HepG2 (cell line): Measurements from ENCODE around the gene TP53TG5. TPM values are rescaled to one million over a fixed set of nuclear protein-coding genes. Genes with fewer than 3 reads are reported as not detected.

Source experiments
- ATF1 ChIP-seq: IDR thresholded peaks from 2 replicates; pipeline ENCODE4 v1.6.1; 2016; ENCODE audit warnings: mild to moderate bottlenecking, control low read depth
- CCDC6 ChIP-seq: sonication (generic); formaldehyde crosslinking; IDR thresholded peaks from 2 replicates; pipeline ENCODE4 v1.8.1; 2022; ENCODE audit warnings: mild to moderate bottlenecking, missing genetic modification reagents, moderate library complexity
- FOSL2 ChIP-seq: sonication (generic); formaldehyde crosslinking; IDR thresholded peaks from 2 replicates; pipeline ENCODE4 v1.4.0; 2020; ENCODE audit warnings: missing genetic modification reagents
- FOXA3 ChIP-seq: IDR thresholded peaks from 2 replicates; pipeline ENCODE4 v1.6.1; 2016; ENCODE audit warnings: missing genetic modification reagents, missing compliant biosample characterization
- JDP2 ChIP-seq: sonication (generic); formaldehyde crosslinking; IDR thresholded peaks from 2 replicates; pipeline ENCODE4 v1.8.1; 2022; ENCODE audit warnings: missing genetic modification reagents, borderline replicate concordance
- KMT2A ChIP-seq: sonication (generic); formaldehyde crosslinking; IDR thresholded peaks from 2 replicates; pipeline ENCODE4 v1.4.0; 2020; ENCODE audit warnings: missing genetic modification reagents
- PITX1 ChIP-seq: sonication (generic); formaldehyde crosslinking; IDR thresholded peaks from 2 replicates; pipeline ENCODE4 v1.5.1; 2020; ENCODE audit warnings: mild to moderate bottlenecking, missing genetic modification reagents
- SP4 ChIP-seq: sonication (generic); formaldehyde crosslinking; IDR thresholded peaks from 2 replicates; pipeline ENCODE4 v1.8.1; 2023; ENCODE audit warnings: mild to moderate bottlenecking, missing genetic modification reagents
- STAG1 ChIP-seq: sonication (generic); formaldehyde crosslinking; IDR thresholded peaks from 2 replicates; pipeline ENCODE4 v1.4.0; 2020; ENCODE audit warnings: missing genetic modification reagents
- TOE1 ChIP-seq: sonication (generic); formaldehyde crosslinking; IDR thresholded peaks from 2 replicates; pipeline ENCODE4 v1.4.0; 2020; ENCODE audit warnings: mild to moderate bottlenecking, missing genetic modification reagents
- ZNF138 ChIP-seq: sonication (generic); formaldehyde crosslinking; IDR thresholded peaks from 2 replicates; pipeline ENCODE4 v1.5.0; 2020; ENCODE audit warnings: mild to moderate bottlenecking, low read depth, missing genetic modification reagents
- ZNF205 ChIP-seq: IDR thresholded peaks from 2 replicates; pipeline ENCODE4 v1.6.1; 2018; ENCODE audit warnings: missing biosample characterization, missing genetic modification reagents
- ZNF230 ChIP-seq: sonication (generic); formaldehyde crosslinking; IDR thresholded peaks from 2 replicates; pipeline ENCODE4 v1.4.0; 2020; ENCODE audit warnings: mild to moderate bottlenecking, missing genetic modification reagents
- ZNF264 ChIP-seq: sonication (generic); formaldehyde crosslinking; IDR thresholded peaks from 2 replicates; pipeline ENCODE4 v1.4.0; 2020; ENCODE audit warnings: missing genetic modification reagents
- ZNF652 ChIP-seq: IDR thresholded peaks from 2 replicates; pipeline ENCODE4 v1.6.1; 2016; ENCODE audit warnings: low read depth, borderline replicate concordance
- ZNF724P ChIP-seq: sonication (generic); formaldehyde crosslinking; IDR thresholded peaks from 2 replicates; pipeline ENCODE4 v1.8.0; 2022; ENCODE audit warnings: missing genetic modification reagents, borderline replicate concordance
- ZNF792 ChIP-seq: IDR thresholded peaks from 2 replicates; pipeline ENCODE4 v1.6.1; 2016
- ZSCAN30 ChIP-seq: sonication (generic); formaldehyde crosslinking; IDR thresholded peaks from 2 replicates; pipeline ENCODE4 v1.5.0; 2020; ENCODE audit warnings: mild to moderate bottlenecking, missing genetic modification reagents
- polyA plus RNA-seq, 8 experiments: library from polyadenylated mRNA; depleted of rRNA in 3 of 8; stranded (reverse) in 7 of 8; unstranded in 1 of 8; fragments of >200 nt; fragmentation: Illumina TruSeq in 4 of 8; extraction: Trizol in 4 of 8; gene quantifications; 2 replicates each; pipeline versions ENCODE4 v1.2.1 to v1.2.3, GENCODE V29; 2011 to 2016; ENCODE audit warnings: low read depth in 4 of 8, missing spikeins in 1 of 8, mixed read lengths in 1 of 8; ENCODE audit not compliant: insufficient read depth in 1 of 8
- total RNA-seq, 5 experiments: library from RNA; depleted of rRNA; stranded (reverse); fragments of >200 nt; fragmentation: Illumina TruSeq; extraction: Trizol; gene quantifications; 2 replicates each; pipeline ENCODE4 v1.2.3, GENCODE V29; 2016; ENCODE audit warnings: low read depth in 1 of 5
- TF ChIP-seq, protein P1 (sequence below): sonication (generic); formaldehyde crosslinking; IDR thresholded peaks from 2 replicates; pipeline ENCODE4 v1.5.1; 2020; ENCODE audit warnings: mild to moderate bottlenecking, moderate library complexity, missing genetic modification reagents
- TF ChIP-seq, protein P2 (sequence below): sonication (generic); formaldehyde crosslinking; IDR thresholded peaks from 2 replicates; pipeline ENCODE4 v1.4.0; 2020; ENCODE audit warnings: missing genetic modification reagents
- TF ChIP-seq, protein P3 (sequence below): sonication (generic); formaldehyde crosslinking; IDR thresholded peaks from 2 replicates; pipeline ENCODE4 v1.8.0; 2022; ENCODE audit warnings: mild to moderate bottlenecking, missing genetic modification reagents, moderate library complexity
- TF ChIP-seq, protein P4 (sequence below): sonication (generic); formaldehyde crosslinking; IDR thresholded peaks from 2 replicates; pipeline ENCODE4 v1.8.0; 2022; ENCODE audit warnings: missing genetic modification reagents, low read depth, mild to moderate bottlenecking, borderline replicate concordance
- TF ChIP-seq, protein P5 (sequence below): IDR thresholded peaks from 2 replicates; pipeline ENCODE4 v1.6.1; 2016

Gene TP53TG5
- total and polyA plus RNA-seq, 2 of the 13 experiments (the other 11 are each of a cell fraction or from before 2014, with no cell fraction given): 0.11 TPM; not detected in 1

DNA sequence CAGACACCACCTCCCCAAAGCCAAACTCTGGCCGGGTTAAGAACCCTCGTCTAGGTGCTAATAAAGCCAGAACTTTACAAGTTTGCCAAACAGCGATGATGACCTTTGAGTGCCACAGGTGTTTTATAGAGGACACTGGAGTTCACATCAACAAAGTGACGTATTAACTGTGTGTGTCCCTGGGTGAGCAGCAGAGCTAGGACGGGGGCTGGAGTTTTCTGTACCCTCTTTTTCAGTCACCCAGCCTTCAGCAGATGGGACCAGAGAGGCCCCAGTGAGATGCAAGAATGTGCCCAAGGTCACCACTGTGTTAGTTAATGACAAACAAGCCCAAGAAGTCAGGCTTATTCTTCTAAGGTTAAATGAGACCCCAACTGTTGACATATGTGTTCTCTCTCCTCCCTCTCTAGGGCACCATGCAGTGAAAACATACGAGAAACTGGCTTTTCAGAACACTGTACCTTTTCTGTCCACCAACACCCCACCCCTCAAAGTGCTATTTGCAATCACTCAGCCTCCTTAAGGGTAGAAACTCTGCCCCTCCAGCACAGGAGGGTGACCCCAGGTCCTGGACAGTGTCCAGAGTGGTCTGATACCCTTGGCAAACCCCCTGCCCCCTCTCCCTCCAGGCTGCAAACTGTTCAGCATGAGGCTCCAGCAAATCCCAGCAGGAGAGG lies 35.1 kb downstream of the TP53TG5 start (continued):
- TF ChIP-seq, protein P1, sequence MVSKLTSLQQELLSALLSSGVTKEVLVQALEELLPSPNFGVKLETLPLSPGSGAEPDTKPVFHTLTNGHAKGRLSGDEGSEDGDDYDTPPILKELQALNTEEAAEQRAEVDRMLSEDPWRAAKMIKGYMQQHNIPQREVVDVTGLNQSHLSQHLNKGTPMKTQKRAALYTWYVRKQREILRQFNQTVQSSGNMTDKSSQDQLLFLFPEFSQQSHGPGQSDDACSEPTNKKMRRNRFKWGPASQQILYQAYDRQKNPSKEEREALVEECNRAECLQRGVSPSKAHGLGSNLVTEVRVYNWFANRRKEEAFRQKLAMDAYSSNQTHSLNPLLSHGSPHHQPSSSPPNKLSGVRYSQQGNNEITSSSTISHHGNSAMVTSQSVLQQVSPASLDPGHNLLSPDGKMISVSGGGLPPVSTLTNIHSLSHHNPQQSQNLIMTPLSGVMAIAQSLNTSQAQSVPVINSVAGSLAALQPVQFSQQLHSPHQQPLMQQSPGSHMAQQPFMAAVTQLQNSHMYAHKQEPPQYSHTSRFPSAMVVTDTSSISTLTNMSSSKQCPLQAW (CRISPR knock-in tag): peak; percentile 31; the same call in 1 of the 2 replicates
- no peak for TF ChIP-seq ATF1 (CRISPR knock-in tag)
- TF ChIP-seq, protein P2, sequence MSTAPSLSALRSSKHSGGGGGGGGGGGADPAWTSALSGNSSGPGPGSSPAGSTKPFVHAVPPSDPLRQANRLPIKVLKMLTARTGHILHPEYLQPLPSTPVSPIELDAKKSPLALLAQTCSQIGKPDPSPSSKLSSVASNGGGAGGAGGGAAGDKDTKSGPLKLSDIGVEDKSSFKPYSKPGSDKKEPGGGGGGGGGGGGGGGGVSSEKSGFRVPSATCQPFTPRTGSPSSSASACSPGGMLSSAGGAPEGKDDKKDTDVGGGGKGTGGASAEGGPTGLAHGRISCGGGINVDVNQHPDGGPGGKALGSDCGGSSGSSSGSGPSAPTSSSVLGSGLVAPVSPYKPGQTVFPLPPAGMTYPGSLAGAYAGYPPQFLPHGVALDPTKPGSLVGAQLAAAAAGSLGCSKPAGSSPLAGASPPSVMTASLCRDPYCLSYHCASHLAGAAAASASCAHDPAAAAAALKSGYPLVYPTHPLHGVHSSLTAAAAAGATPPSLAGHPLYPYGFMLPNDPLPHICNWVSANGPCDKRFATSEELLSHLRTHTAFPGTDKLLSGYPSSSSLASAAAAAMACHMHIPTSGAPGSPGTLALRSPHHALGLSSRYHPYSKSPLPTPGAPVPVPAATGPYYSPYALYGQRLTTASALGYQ (CRISPR knock-in tag): 0 out of 2 replicates have a peak, but pooled peaks have one; percentile 60
- TF ChIP-seq ZSCAN30 (CRISPR knock-in tag): no peak
- no peak for TF ChIP-seq JDP2
- TF ChIP-seq CCDC6 (CRISPR knock-in tag): 0 out of 2 replicates have a peak, but pooled peaks have one; percentile 6
- TF ChIP-seq FOSL2 (CRISPR knock-in tag): 0 out of 2 replicates have a peak, but pooled peaks have one; percentile 9
- 0 out of 2 replicates have a peak, but pooled peaks have one; percentile 2 for TF ChIP-seq KMT2A (CRISPR knock-in tag)
- TF ChIP-seq FOXA3 (CRISPR knock-in tag): no peak
- TF ChIP-seq ZNF205: no peak
- TF ChIP-seq ZNF230 (CRISPR knock-in tag): no peak
- peak; percentile 50; the same call in 1 of the 2 replicates for TF ChIP-seq ZNF264
- peak; percentile 73 for TF ChIP-seq ZNF652 (CRISPR knock-in tag)
- TF ChIP-seq PITX1 (CRISPR knock-in tag): no peak
- no peak for TF ChIP-seq ZNF792 (CRISPR knock-in tag)
- no peak for TF ChIP-seq STAG1 (CRISPR knock-in tag)
- TF ChIP-seq ZNF724P: no peak; the same call in 1 of the 2 replicates
- TF ChIP-seq ZNF138 (CRISPR knock-in tag): no peak
- TF ChIP-seq, protein P3, sequence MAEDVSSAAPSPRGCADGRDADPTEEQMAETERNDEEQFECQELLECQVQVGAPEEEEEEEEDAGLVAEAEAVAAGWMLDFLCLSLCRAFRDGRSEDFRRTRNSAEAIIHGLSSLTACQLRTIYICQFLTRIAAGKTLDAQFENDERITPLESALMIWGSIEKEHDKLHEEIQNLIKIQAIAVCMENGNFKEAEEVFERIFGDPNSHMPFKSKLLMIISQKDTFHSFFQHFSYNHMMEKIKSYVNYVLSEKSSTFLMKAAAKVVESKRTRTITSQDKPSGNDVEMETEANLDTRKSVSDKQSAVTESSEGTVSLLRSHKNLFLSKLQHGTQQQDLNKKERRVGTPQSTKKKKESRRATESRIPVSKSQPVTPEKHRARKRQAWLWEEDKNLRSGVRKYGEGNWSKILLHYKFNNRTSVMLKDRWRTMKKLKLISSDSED: no peak
- TF ChIP-seq, protein P4, sequence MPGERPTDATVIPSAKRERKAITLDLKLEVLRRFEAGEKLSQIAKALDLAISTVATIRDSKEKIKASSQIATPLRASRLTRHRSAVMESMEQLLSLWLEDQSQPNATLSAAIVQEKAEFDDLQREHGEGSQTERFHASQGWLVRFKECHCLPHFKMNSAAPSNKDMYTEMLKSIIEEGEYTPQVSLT: no peak
- TF ChIP-seq SP4 (CRISPR knock-in tag): no peak
- TF ChIP-seq, protein P5, sequence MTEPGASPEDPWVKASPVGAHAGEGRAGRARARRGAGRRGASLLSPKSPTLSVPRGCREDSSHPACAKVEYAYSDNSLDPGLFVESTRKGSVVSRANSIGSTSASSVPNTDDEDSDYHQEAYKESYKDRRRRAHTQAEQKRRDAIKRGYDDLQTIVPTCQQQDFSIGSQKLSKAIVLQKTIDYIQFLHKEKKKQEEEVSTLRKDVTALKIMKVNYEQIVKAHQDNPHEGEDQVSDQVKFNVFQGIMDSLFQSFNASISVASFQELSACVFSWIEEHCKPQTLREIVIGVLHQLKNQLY (CRISPR knock-in tag): no peak
- TF ChIP-seq TOE1 (CRISPR knock-in tag): no peak
